Colonic mucosa (tissue), 4 donors: ENCODE results near the gene TIMP2. TPM values are rescaled to one million over a fixed set of nuclear protein-coding genes. Genes with fewer than 3 reads are reported as not detected.

Experiments used
- DNase-seq: peaks from one replicate; pipeline ENCODE4 v3.0.0-alpha.2; 2020
- H3K27ac ChIP-seq: fragments of 200-600 bp; one replicate; pipeline ENCODE4 v1.8.0; 2021
- H3K27me3 ChIP-seq: fragments of 200-600 bp; one replicate; pipeline ENCODE4 v1.8.0; 2021
- H3K36me3 ChIP-seq: fragments of 200-600 bp; one replicate; pipeline ENCODE4 v1.8.0; 2021
- H3K4me1 ChIP-seq: fragments of 200-600 bp; one replicate; pipeline ENCODE4 v1.8.0; 2021; ENCODE audit warnings: mild to moderate bottlenecking
- H3K4me3 ChIP-seq: fragments of 200-600 bp; one replicate; pipeline ENCODE4 v1.8.0; 2021
- H3K9ac ChIP-seq, 2 donors: one replicate each; pipeline ENCODE4 v1.7.0; 2013; ENCODE audit warnings: control low read depth in 2 of 2, low read depth in 2 of 2, low read length in 2 of 2
- H3K9me3 ChIP-seq: fragments of 200-600 bp; one replicate; pipeline ENCODE4 v1.8.0; 2021
- intact Hi-C: fragments of 100-400 bp; cut with DNase I; formaldehyde crosslinking; loops from one replicate; pipeline ENCODE4 v1.14.1; 2022
- total RNA-seq, 2 donors: library from RNA; stranded (reverse); fragmentation: NEBNext Ultra II Directional in 1 of 2; extraction: Animal tissue kit (Norgen Biotek cat#: 25700) in 1 of 2; gene quantifications; one replicate each; pipeline ENCODE4 v1.2.1, GENCODE V29; 2021
- TF ChIP-seq, protein P1 (sequence below): fragments of 200-600 bp; IDR thresholded peaks from one replicate; pipeline ENCODE4 v1.8.0; 2022; ENCODE audit warnings: antibody characterized with exemption, mild to moderate bottlenecking
- donor health status: healthy.
- donor health status: DM: no; HTN: no; CAD: no.
- donor health status: DM: no; HTN: no; CAD: no.

The TIMP2 gene
- total RNA-seq, 2 donors from 2014 or later = 42.8 to 86.1 TPM

- TF ChIP-seq, protein P1, sequence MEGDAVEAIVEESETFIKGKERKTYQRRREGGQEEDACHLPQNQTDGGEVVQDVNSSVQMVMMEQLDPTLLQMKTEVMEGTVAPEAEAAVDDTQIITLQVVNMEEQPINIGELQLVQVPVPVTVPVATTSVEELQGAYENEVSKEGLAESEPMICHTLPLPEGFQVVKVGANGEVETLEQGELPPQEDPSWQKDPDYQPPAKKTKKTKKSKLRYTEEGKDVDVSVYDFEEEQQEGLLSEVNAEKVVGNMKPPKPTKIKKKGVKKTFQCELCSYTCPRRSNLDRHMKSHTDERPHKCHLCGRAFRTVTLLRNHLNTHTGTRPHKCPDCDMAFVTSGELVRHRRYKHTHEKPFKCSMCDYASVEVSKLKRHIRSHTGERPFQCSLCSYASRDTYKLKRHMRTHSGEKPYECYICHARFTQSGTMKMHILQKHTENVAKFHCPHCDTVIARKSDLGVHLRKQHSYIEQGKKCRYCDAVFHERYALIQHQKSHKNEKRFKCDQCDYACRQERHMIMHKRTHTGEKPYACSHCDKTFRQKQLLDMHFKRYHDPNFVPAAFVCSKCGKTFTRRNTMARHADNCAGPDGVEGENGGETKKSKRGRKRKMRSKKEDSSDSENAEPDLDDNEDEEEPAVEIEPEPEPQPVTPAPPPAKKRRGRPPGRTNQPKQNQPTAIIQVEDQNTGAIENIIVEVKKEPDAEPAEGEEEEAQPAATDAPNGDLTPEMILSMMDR = no peak
- no peaks in the 10 kb centered on the region for H3K27me3 ChIP-seq
- intact Hi-C loops = no loop called here
- no peaks in the 10 kb centered on the region for H3K9me3 ChIP-seq
- H3K4me3 ChIP-seq = no peak overlapping the region
- H3K27ac ChIP-seq = no peak overlapping the region
- no peaks in the 10 kb centered on the region for H3K36me3 ChIP-seq
- DNase-seq = no peak
- H3K9ac ChIP-seq = no peak overlapping the region
- H3K4me1 ChIP-seq = no peaks in the 10 kb centered on the region
Measured at GRCh38 chr17:78959803-78960202, 34.6 kb upstream of the TIMP2 start.

DNA sequence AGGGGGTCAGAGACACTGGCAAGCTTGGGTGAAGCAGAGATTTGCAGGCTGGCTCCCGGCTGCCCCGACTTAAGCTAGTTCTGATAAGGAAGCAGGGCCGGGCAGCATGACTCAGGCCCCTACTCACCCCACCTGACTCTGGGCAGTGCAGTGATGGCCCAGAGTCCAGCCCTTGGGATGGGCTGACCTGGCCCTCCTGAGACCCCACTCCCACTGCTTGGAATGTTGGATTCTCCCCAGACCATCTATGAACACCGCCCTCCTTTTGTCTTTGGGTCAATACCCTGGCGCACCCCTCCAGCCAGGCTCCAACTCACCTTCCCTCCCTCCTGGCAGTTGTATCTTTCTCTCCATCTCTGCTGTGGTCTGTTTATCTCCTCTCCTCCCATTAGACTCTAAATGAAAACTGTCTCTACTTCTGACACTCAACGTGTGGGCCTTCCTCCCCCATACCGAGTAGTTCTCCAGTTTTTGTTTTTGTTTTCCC, 33.5 kb upstream of the TIMP2 start:
- Histone ChIP-seq H3K4me3 (no peak overlapping the region), H3K27me3 (no peaks in the 10 kb centered on the region), H3K9ac (no peak overlapping the region), H3K27ac (no peak overlapping the region), H3K36me3 (no peaks in the 10 kb centered on the region), H3K4me1 (no peaks in the 10 kb centered on the region), H3K9me3 (no peaks in the 10 kb centered on the region)
- intact Hi-C loops = no loop called here
- TF ChIP-seq, protein P1 = no peak
- no peak for DNase-seq

GRCh38 chr17:78957128-78957527, 31.9 kb upstream of the TIMP2 start:
- no peak overlapping the region for H3K9ac ChIP-seq
- no peaks in the 10 kb centered on the region for H3K9me3 ChIP-seq
- no peaks in the 10 kb centered on the region for H3K36me3 ChIP-seq
- H3K27me3 ChIP-seq = no peaks in the 10 kb centered on the region
- H3K4me3 ChIP-seq = no peak overlapping the region
- intact Hi-C loops = no loop called here
- no peak for DNase-seq
- TF ChIP-seq, protein P1 = no peak
- no peak overlapping the region for H3K27ac ChIP-seq
- no peaks in the 10 kb centered on the region for H3K4me1 ChIP-seq

DNA sequence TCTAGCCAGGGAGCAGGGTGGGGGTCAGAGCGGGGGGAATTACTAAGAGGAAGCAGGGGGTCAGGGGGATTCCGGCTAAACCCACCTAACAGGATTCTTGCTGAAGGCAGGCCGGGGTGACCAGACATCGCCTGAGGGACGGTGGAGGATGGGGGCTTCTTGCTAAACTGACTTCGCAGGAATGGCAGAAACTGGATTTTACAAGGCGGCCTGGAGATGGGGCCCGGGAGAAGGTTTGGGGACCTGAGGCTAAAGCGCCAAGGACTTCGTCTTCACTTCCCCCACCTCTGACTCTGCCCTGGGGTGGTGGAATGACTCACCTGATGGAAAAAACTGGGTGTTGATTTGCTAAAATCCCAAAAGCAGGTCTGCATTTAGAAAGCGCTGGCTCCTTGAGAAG, 31.1 kb upstream of the TIMP2 start:
- DNase-seq = no peak
- TF ChIP-seq, protein P1 = no peak
- no peaks in the 10 kb centered on the region for H3K9me3 ChIP-seq
- intact Hi-C loops = no loop called here
- no peaks in the 10 kb centered on the region for H3K27me3 ChIP-seq
- H3K27ac ChIP-seq = no peak overlapping the region
- H3K4me3 ChIP-seq = no peak overlapping the region
- no peaks in the 10 kb centered on the region for H3K36me3 ChIP-seq
- no peaks in the 10 kb centered on the region for H3K4me1 ChIP-seq
- no peak overlapping the region for H3K9ac ChIP-seq

DNA sequence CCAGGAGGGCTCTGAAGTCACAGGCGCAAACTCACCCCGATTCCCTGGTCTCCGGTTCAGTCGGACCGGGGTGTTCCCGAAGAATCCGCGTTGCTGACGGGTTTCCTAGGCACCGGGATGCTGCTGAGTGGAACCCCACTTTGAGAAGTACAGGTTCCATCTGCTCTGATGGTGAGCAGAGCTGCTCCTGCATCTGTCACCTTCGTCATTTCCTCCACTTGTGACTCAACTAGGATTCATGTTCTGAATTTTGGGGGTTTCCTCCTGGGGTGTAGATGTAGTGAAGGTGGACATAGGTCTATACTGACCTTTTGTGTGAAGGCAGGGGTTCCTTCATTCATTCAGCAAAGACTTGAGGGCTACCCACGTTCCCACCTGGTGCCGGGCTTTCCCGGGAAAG, 29.5 kb upstream of the TIMP2 start:
- Histone ChIP-seq H3K9me3 (no peaks in the 10 kb centered on the region), H3K4me1 (no peaks in the 10 kb centered on the region), H3K27ac (no peak overlapping the region), H3K9ac (no peak overlapping the region), H3K4me3 (no peak overlapping the region), H3K36me3 (no peaks in the 10 kb centered on the region), H3K27me3 (no peaks in the 10 kb centered on the region)
- no peak for DNase-seq
- intact Hi-C loops = no loop called here
- TF ChIP-seq, protein P1 = no peak
